Fibroblast of the aortic adventitia (primary cell): ENCODE results near the gene WDR55. TPM values are rescaled to one million over a fixed set of nuclear protein-coding genes. Genes with fewer than 3 reads are reported as not detected.
A peak's percentile ranks its signal among the peaks of the same experiment; 100 is the strongest.
"Not testable (repeated sequence)": the region's sequence is repeated elsewhere in the genome, so short reads cannot be mapped to it uniquely, and the experiment has no call there.

Experiments used
- DNase-seq: peaks from one replicate; pipeline ENCODE4 v3.0.0-alpha.2; 2010; ENCODE audit warnings: low read depth
- H3K4me3 ChIP-seq: 2 replicates; pipeline ENCODE4 v1.5.1; 2011; ENCODE audit warnings: low read depth, mild to moderate bottlenecking, control low read depth, low read length, moderate library complexity
- CTCF ChIP-seq: IDR thresholded peaks from 2 replicates; pipeline ENCODE4 v1.5.1; 2011; ENCODE audit warnings: mild to moderate bottlenecking, low read length, control low read depth, inconsistent platforms; ENCODE audit not compliant: insufficient read depth
- small RNA-seq: library from RNA; depleted of rRNA; stranded (forward); fragments of <200 nt; gene quantifications from one replicate; pipeline ENCODE3, GENCODE V24; 2012
- total RNA-seq: library from RNA; depleted of rRNA; stranded (reverse); fragments of >200 nt; gene quantifications from 2 replicates; pipeline ENCODE4 v1.2.3, GENCODE V29; 2012; ENCODE audit warnings: low replicate concordance

WDR55 gene
- total RNA-seq, 1 donor = 21.9 TPM

- peak overlapping the region; percentile 67 for H3K4me3 ChIP-seq
- no peak for TF ChIP-seq CTCF
- DNase-seq = peak; percentile 96
Measured at GRCh38 chr5:140710899-140711552, 46.3 kb downstream of the WDR55 start.

- no peak for TF ChIP-seq CTCF
- no peak overlapping the region for H3K4me3 ChIP-seq
- DNase-seq = no peak
Measured at GRCh38 chr5:140711794-140712193, 47.1 kb downstream of the WDR55 start.

GRCh38 chr5:140713562-140714094, 48.9 kb downstream of the WDR55 start:
- no peak for TF ChIP-seq CTCF
- no peak for DNase-seq
- H3K4me3 ChIP-seq = no peak overlapping the region

- H3K4me3 ChIP-seq, DNase-seq: not testable (repeated sequence)
Measured at GRCh38 chr5:140716238-140716637, 51.5 kb downstream of the WDR55 start.

GRCh38 chr5:140718266-140718592, 53.5 kb downstream of the WDR55 start:
- no peak for DNase-seq
- TF ChIP-seq CTCF = no peak
- no peak overlapping the region for H3K4me3 ChIP-seq

GRCh38 chr5:140720738-140721137, 56.0 kb downstream of the WDR55 start:
- not testable (repeated sequence) for DNase-seq, H3K4me3 ChIP-seq

GRCh38 chr5:140721395-140721794, 56.7 kb downstream of the WDR55 start:
- DNase-seq, H3K4me3 ChIP-seq: not testable (repeated sequence)

Small RNA genes lying within 50 kb of the gene (small RNA-seq; reads per million reads assigned to genes)
- gene VTRNA1-1 (39.2 reads per million, percentile 96 among the genes with 10 or more reads in this experiment), gene VTRNA1-2 (47.9 reads per million, percentile 97 among the genes with 10 or more reads in this experiment)

Other genes with a start within 250 kb of the WDR55 start
- gene EIF4EBP3, start 117.2 kb upstream of the WDR55 start, total RNA-seq = 0.74 and 4.7 TPM in 2 replicates
- 29.3 and 29.6 TPM in 2 replicates for gene SRA1, start 107.4 kb upstream of the WDR55 start, total RNA-seq
- gene APBB3, start 100.3 kb upstream of the WDR55 start, total RNA-seq = 16.1 and 17.5 TPM in 2 replicates
- gene SLC35A4, start 100.1 kb upstream of the WDR55 start, total RNA-seq = 17.0 and 28.0 TPM in 2 replicates
- gene CD14, start 31.7 kb upstream of the WDR55 start, total RNA-seq = 0.36 and 4.4 TPM in 2 replicates
- gene TMCO6, start 25.5 kb upstream of the WDR55 start, total RNA-seq = 21.1 and 295 TPM in 2 replicates
- gene NDUFA2, start 17.3 kb upstream of the WDR55 start, total RNA-seq = 32.9 and 40.6 TPM in 2 replicates
- gene IK, start 17.1 kb upstream of the WDR55 start, total RNA-seq = 84.2 and 183 TPM in 2 replicates
- gene DND1, start 8.7 kb downstream of the WDR55 start, total RNA-seq = 0.18 TPM in 1 of 2 replicates, not detected in the other
- gene HARS1, start 26.5 kb downstream of the WDR55 start, total RNA-seq = 52.2 and 62.9 TPM in 2 replicates
- 22.7 and 39.0 TPM in 2 replicates for gene HARS2, start 26.6 kb downstream of the WDR55 start, total RNA-seq
- 37.2 and 118 TPM in 2 replicates for gene ZMAT2, start 35.5 kb downstream of the WDR55 start, total RNA-seq
- 0.09 TPM in 1 of 2 replicates, not detected in the other for gene PCDHA1, start 121.2 kb downstream of the WDR55 start, total RNA-seq
- 0.09 and 0.16 TPM in 2 replicates for gene PCDHA2, start 129.9 kb downstream of the WDR55 start, total RNA-seq
- gene PCDHA3, start 136.2 kb downstream of the WDR55 start, total RNA-seq = 0.27 and 0.49 TPM in 2 replicates
- gene PCDHA4, start 142.2 kb downstream of the WDR55 start, total RNA-seq = 0.09 and 1.1 TPM in 2 replicates
- gene PCDHA5, start 156.7 kb downstream of the WDR55 start, total RNA-seq = 0.08 and 0.09 TPM in 2 replicates
- gene PCDHA6, start 163.1 kb downstream of the WDR55 start, total RNA-seq = 0.27 and 1.3 TPM in 2 replicates
- 0.18 and 0.41 TPM in 2 replicates for gene PCDHA7, start 169.4 kb downstream of the WDR55 start, total RNA-seq
- gene PCDHA8, start 176.3 kb downstream of the WDR55 start, total RNA-seq = 0.09 and 0.25 TPM in 2 replicates
- under 0.01 and 0.49 TPM in 2 replicates for gene PCDHA9, start 183.5 kb downstream of the WDR55 start, total RNA-seq
- under 0.01 and 0.09 TPM in 2 replicates for gene PCDHA10, start 191.0 kb downstream of the WDR55 start, total RNA-seq
- 0.08 and 0.09 TPM in 2 replicates for gene PCDHA11, start 204.1 kb downstream of the WDR55 start, total RNA-seq
- gene PCDHA12, start 210.4 kb downstream of the WDR55 start, total RNA-seq = 0.09 and 0.33 TPM in 2 replicates
- 0.08 TPM in 1 of 2 replicates, not detected in the other for gene PCDHA13, start 217.2 kb downstream of the WDR55 start, total RNA-seq